Measurements from ENCODE around the gene JAM3. TPM values are rescaled to one million over a fixed set of nuclear protein-coding genes. Genes with fewer than 3 reads are reported as not detected.

JAM3 gene
- total and polyA plus RNA-seq, 2 donors (not counting 3 experiments of a cell fraction or from before 2014, with no cell fraction given), result 78.8 to 137 TPM

GRCh38 chr11:134139873-134140331 lies 71.0 kb downstream of the JAM3 start:
- intact Hi-C loops (cut with micrococcal nuclease), result loop anchor here (1.0 kb wide), 3 partner anchors 19 to 213 kb away; no protein-coding TSS in a partner anchor
- dilution Hi-C loops (cut with MboI; ENCODE audit: extremely low pct_ligation_motif_present, low sequenced_read_pairs), result no loop called here
- H3K27ac ChIP-seq (ENCODE audit: insufficient read depth, low read depth, low read length), result no peak overlapping the region
- no peak overlapping the region for H3K4me3 ChIP-seq (replicated peaks in 1 of 3; ENCODE audit: insufficient read depth in 1 of 3, low read depth in 1 of 3, low read length in 3 of 3)
- no peaks in the 10 kb centered on the region for H4K20me1 ChIP-seq (replicated peaks; ENCODE audit: control insufficient read depth, extremely low read depth, insufficient read depth, low read length)
- FAIRE-seq, result peak; percentile 81
- ChIA-PET CTCF (interaction anchor here (1.0 to 5.3 kb wide), 3 partner anchors 68 to 102 kb away, joined by 3 to 80 read pairs (median 3); no protein-coding TSS in a partner anchor), POLR2A (no interaction called here)
- BruUV-seq (replicated peaks), result no TSS peak
- no peak overlapping the region for H2AFZ ChIP-seq (ENCODE audit: low read depth, low read length)
- H3K36me3 ChIP-seq (ENCODE audit: control insufficient read depth in 2 of 2, extremely low read depth in 1 of 2, insufficient read depth in 2 of 2, low read length in 2 of 2), result peaks cover 7 to 13% of the 10 kb centered on the region in 2 experiments
- DNase-seq (ENCODE audit: low read depth, low spot score), result peak; percentile 87
- H3K9ac ChIP-seq (replicated peaks; ENCODE audit: extremely low read depth, insufficient read depth, low read length), result no peak overlapping the region
- TF ChIP-seq CTCF (IDR thresholded peaks at IDR 0.05; ENCODE audit: extremely low read depth in 1 of 2, insufficient read depth in 1 of 2, low read depth in 1 of 2, low read length in 2 of 2) (peak; percentile 81 to 84), MAX (IDR thresholded peaks at IDR 0.05; ENCODE audit: insufficient read depth, insufficient read length) (no peak)
- peaks cover 5% of the 10 kb centered on the region for H3K79me2 ChIP-seq (ENCODE audit: control insufficient read depth, insufficient read depth, low read length)
- no peaks in the 10 kb centered on the region for H3K27me3 ChIP-seq (ENCODE audit: control insufficient read depth in 2 of 2, insufficient read depth in 2 of 2, low read length in 2 of 2)
- no peaks in the 10 kb centered on the region for H3K4me1 ChIP-seq (ENCODE audit: control insufficient read depth, extremely low read depth, insufficient read depth, low read length)
- no peaks in the 10 kb centered on the region for H3K9me1 ChIP-seq (replicated peaks; ENCODE audit: control insufficient read depth, extremely low read depth, insufficient read depth, low read length)
- H3K4me2 ChIP-seq (ENCODE audit: insufficient read depth, low read length), result no peak overlapping the region
- H3K9me3 ChIP-seq (replicated peaks; ENCODE audit: control insufficient read depth, insufficient read depth, low read length), result no peaks in the 10 kb centered on the region

- no peaks in the 10 kb centered on the region for H3K4me1 ChIP-seq (ENCODE audit: control insufficient read depth, extremely low read depth, insufficient read depth, low read length)
- H2AFZ ChIP-seq (ENCODE audit: low read depth, low read length), result no peak overlapping the region
- DNase-seq (ENCODE audit: low read depth, low spot score) (no peak), FAIRE-seq (no peak)
- BruUV-seq (replicated peaks), result no TSS peak
- no peaks in the 10 kb centered on the region for H3K27me3 ChIP-seq (ENCODE audit: control insufficient read depth in 2 of 2, insufficient read depth in 2 of 2, low read length in 2 of 2)
- dilution Hi-C loops (cut with MboI; ENCODE audit: extremely low pct_ligation_motif_present, low sequenced_read_pairs), result no loop called here
- no peak overlapping the region for H3K4me3 ChIP-seq (replicated peaks in 1 of 3; ENCODE audit: insufficient read depth in 1 of 3, low read depth in 1 of 3, low read length in 3 of 3)
- POLR2A ChIA-PET, result no interaction called here
- H3K4me2 ChIP-seq (ENCODE audit: insufficient read depth, low read length), result no peak overlapping the region
- TF ChIP-seq MAX (IDR thresholded peaks at IDR 0.05; ENCODE audit: insufficient read depth, insufficient read length) (no peak), POLR2AphosphoS5 (IDR thresholded peaks at IDR 0.05; ENCODE audit: insufficient read depth, low read depth, low read length) (no peak), EZH2 (IDR thresholded peaks at IDR 0.05; ENCODE audit: borderline replicate concordance, low read depth, low read length, severe bottlenecking) (no peak), JUN (IDR thresholded peaks at IDR 0.05; ENCODE audit: borderline replicate concordance, insufficient read depth, insufficient read length, low read depth) (no peak), GATA2 (IDR thresholded peaks at IDR 0.05; ENCODE audit: insufficient read depth, insufficient read length, low read depth, low read length) (no peak), POLR2A (IDR thresholded peaks at IDR 0.05; ENCODE audit: low read depth, low read length) (no peak)
- H3K9me1 ChIP-seq (replicated peaks; ENCODE audit: control insufficient read depth, extremely low read depth, insufficient read depth, low read length), result no peaks in the 10 kb centered on the region
- H3K9ac ChIP-seq (replicated peaks; ENCODE audit: extremely low read depth, insufficient read depth, low read length), result no peak overlapping the region
- no peaks in the 10 kb centered on the region for H3K9me3 ChIP-seq (replicated peaks; ENCODE audit: control insufficient read depth, insufficient read depth, low read length)
- no peak overlapping the region for H3K27ac ChIP-seq (ENCODE audit: insufficient read depth, low read depth, low read length)
- peaks cover 5% of the 10 kb centered on the region for H3K79me2 ChIP-seq (ENCODE audit: control insufficient read depth, insufficient read depth, low read length)
- H3K36me3 ChIP-seq (ENCODE audit: control insufficient read depth in 2 of 2, extremely low read depth in 1 of 2, insufficient read depth in 2 of 2, low read length in 2 of 2), result peaks cover 11 to 16% of the 10 kb centered on the region in 2 experiments
- H4K20me1 ChIP-seq (replicated peaks; ENCODE audit: control insufficient read depth, extremely low read depth, insufficient read depth, low read length), result no peaks in the 10 kb centered on the region
- intact Hi-C loops (cut with micrococcal nuclease), result no loop called here
- CTCF ChIA-PET, result interaction anchor here (0.8 to 5.3 kb wide), 3 partner anchors 72 to 103 kb away, joined by 3 to 80 read pairs (median 4); partner anchors contain the start of gene JAM3
Observed at GRCh38 chr11:134140961-134141490, 72.2 kb downstream of the JAM3 start.
